HG03097 (cell line): ENCODE measurements around the gene CHKA.
"Not testable (repeated sequence)": the region's sequence is repeated elsewhere in the genome, so short reads cannot be mapped to it uniquely, and the experiment has no call there.

Source experiments
- ATAC-seq: cut with Tn5 transposase; IDR thresholded peaks from one replicate; pipeline ENCODE4 v1.9.1; 2021; ENCODE audit not compliant: unreplicated experiment, low FRiP score

Gene CHKA

GRCh38 chr11:68117853-68118470, 3.2 kb downstream of the CHKA start:
- no peak for ATAC-seq

DNA sequence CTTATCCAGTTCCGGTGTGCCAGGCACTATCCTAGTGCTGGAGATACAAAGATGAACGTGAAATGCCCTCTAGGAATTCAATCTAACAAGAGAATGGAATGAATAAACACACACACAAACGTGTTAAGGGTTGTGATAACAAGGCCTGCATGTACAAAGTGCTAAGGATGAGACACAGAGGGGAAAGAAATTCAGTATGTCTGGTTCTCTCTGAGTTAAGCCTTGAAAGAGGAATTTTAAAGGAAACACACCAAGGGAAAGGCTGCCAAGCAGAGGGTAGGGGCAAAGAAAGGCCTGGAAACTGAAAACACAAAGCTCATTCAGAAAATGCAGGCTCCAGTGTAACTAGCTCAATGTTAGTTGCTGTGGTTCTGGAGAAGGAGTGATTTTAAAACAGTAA, 4.2 kb downstream of the CHKA start:
- no peak for ATAC-seq

DNA sequence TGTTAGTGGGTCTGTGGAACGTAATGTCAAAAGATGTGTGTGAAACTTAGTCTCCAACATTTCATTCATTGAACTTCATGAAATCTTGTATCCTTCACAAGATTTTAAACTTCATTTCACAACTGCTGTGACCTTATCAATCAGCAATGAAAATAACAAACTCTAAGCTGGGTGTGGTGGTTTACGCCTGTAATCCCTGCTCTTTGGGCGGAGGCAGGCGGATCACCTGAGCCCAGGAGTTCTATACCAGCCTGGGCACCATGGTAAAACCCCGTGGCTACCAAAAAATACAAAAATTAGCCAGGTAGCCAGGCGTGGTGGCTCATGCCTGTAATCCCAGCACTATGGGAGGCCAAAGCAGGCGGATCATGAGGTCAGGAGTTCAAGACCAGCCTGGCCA, 5.1 kb downstream of the CHKA start:
- no peak for ATAC-seq

- no peak for ATAC-seq
Observed at GRCh38 chr11:68115285-68115684, 5.9 kb downstream of the CHKA start.

DNA sequence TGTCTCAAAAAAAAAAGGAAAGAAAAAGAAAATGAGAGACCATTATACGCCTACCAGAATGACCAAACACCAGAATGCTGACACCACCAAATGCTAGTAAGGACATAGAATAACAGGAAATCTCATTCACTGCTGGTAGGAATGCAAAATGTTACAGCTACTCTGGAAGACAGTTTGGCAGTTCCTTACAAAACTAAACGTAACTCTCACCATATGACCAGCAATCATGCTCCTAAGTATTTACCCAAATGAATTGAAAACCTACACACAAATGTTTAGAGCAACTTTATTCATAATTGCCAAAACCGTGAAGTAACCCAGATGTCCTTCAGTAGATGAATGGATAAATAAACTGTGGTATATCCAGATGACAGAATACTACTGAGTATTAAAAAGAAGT, 7.2 kb downstream of the CHKA start:
- no peak for ATAC-seq

DNA sequence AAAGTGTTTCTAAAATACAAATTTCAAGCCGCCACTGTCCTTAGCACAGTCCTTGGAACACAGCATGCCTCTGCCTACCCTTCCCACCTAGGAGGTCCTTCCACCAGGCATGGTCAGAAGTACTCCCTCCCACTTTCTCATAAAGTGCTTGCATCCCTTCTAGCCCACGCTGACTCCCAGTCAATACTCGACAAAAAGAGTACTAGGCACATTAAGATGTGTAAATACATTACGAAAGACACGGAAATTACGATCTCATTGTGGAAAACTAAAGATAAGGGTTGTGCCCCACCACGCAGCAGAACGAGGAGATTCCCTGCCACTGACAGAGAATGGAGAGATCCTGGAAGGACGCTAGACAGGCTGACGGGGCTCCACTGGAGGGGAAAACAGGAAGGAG, 13.5 kb downstream of the CHKA start:
- ATAC-seq, result no peak

GRCh38 chr11:68106165-68106940, 14.8 kb downstream of the CHKA start:
- ATAC-seq, result no peak

GRCh38 chr11:68099474-68100405, 21.4 kb downstream of the CHKA start:
- no peak for ATAC-seq

DNA sequence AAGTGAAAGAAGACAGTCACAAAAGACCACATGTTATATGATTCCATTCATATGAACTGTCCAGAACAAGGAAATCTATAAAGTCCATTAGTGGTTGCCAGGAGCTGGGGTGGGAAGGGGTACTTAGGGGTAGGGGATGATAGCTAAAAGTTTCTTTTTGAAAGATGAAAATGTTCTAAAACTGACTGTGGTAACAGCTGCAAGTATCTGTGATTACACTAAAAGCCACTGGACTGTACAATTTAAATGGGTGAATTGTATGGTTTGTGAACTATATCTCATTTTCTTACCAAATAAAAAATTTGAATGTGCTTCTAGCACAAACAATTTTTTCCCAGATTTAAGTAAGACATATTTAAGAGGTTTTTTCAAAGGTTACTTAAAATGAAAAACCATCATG, 22.1 kb downstream of the CHKA start:
- no peak for ATAC-seq

- ATAC-seq, result no peak
Observed at GRCh38 chr11:68096962-68097361, 24.2 kb downstream of the CHKA start.

GRCh38 chr11:68093565-68093964, 27.6 kb downstream of the CHKA start:
- no peak for ATAC-seq

DNA sequence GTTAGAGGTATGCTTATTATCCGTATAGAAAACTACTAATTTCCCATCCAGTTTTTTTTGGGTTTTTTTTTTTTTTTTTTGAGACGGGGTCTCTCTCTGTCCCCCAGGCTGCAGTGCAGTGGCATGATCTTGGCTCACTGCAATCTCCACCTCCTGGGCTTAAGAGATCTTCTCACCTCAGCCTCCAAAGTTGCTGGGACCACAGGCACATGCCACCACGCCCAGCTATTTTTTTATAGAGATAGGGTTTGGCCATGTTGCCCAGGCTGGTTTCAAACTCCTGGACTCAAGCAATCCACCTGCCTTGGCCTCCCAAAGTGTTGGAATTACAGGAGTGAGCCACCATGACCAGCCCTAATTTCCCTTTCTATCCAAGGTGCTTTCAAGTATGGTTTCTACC, 28.2 kb downstream of the CHKA start:
- ATAC-seq, result not testable (repeated sequence)

GRCh38 chr11:68092411-68092810, 28.8 kb downstream of the CHKA start:
- ATAC-seq, result no peak

- ATAC-seq, result no peak
Observed at GRCh38 chr11:68090706-68091105, 30.5 kb downstream of the CHKA start.

GRCh38 chr11:68090287-68090686, 30.9 kb downstream of the CHKA start:
- no peak for ATAC-seq

- no peak for ATAC-seq
Observed at GRCh38 chr11:68089679-68090078, 31.5 kb downstream of the CHKA start.

GRCh38 chr11:68083517-68083916, 37.7 kb downstream of the CHKA start:
- ATAC-seq, result no peak

DNA sequence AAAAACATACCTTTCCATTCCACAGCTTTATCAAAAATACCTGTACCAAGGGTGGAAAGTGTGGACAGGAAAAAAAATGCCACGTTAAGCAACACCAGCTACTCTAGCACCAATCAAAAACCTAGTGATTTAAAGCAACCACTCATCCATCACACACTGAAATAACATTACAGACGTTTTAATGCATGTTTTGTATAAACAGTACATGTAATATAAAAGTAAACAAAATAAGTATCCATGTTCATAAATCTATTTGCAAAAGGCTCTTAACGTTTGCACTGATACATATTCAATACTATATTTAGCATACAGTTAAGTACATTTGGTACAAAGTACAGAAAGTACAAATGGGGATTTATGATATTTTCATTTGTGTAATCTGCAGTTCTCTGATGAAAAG, 38.7 kb downstream of the CHKA start:
- ATAC-seq, result no peak

- ATAC-seq, result no peak
Observed at GRCh38 chr11:68081691-68082090, 39.5 kb downstream of the CHKA start.

GRCh38 chr11:68080860-68081259, 40.3 kb downstream of the CHKA start:
- ATAC-seq, result no peak
